Heart left ventricle (tissue), 16 donors: ENCODE results near the gene PGS1. TPM values are rescaled to one million over a fixed set of nuclear protein-coding genes. Genes with fewer than 3 reads are reported as not detected.

Source experiments
- ATAC-seq, 4 donors: fragments of 200-7000 bp; cut with Tn5 transposase; one replicate each; pipeline ENCODE4 v1.9.1; 2020 to 2022; ENCODE audit warnings: moderate library complexity in 4 of 4, mild to moderate bottlenecking in 3 of 4, moderate number of reproducible peaks in 1 of 4
- DNase-seq, 5 donors: peaks; one replicate each; pipeline ENCODE4 v3.0.0-alpha.2; 2020
- H3K27ac ChIP-seq, 12 donors: fragments of 200-600 bp; sonication (generic) in 4 of 12; one replicate each; pipeline versions ENCODE4 v1.5.0 to v1.8.0; 2016 to 2022; ENCODE audit warnings: mild to moderate bottlenecking in 2 of 12
- H3K27me3 ChIP-seq, 9 donors: fragments of 200-600 bp; sonication (generic) in 2 of 9; one replicate each; pipeline versions ENCODE4 v1.5.1 to v1.8.0; 2016 to 2022; ENCODE audit warnings: mild to moderate bottlenecking in 3 of 9
- H3K36me3 ChIP-seq, 9 donors: fragments of 200-600 bp; sonication (generic) in 2 of 9; one replicate each; pipeline versions ENCODE4 v1.5.0 to v1.8.0; 2018 to 2022; ENCODE audit warnings: mild to moderate bottlenecking in 2 of 9
- H3K4me1 ChIP-seq, 12 donors: fragments of 200-600 bp; sonication (generic) in 4 of 12; one replicate each; pipeline versions ENCODE4 v1.5.0 to v1.8.0; 2016 to 2022; ENCODE audit warnings: mild to moderate bottlenecking in 3 of 12
- H3K4me3 ChIP-seq, 12 donors: fragments of 200-600 bp; sonication (generic) in 4 of 12; one replicate each; pipeline versions ENCODE4 v1.5.0 to v1.8.0; 2017 to 2022; ENCODE audit warnings: mild to moderate bottlenecking in 9 of 12, moderate library complexity in 4 of 12
- H3K9me3 ChIP-seq, 12 donors: fragments of 200-600 bp; sonication (generic) in 4 of 12; one replicate each; pipeline versions ENCODE4 v1.5.0 to v1.8.0; 2016 to 2022; ENCODE audit warnings: mild to moderate bottlenecking in 1 of 12
- CTCF ChIP-seq, 12 donors: fragments of 200-600 bp; sonication (generic) in 4 of 12; IDR thresholded peaks; one replicate each; pipeline versions ENCODE4 v1.5.0 to v1.8.0; 2018 to 2022; ENCODE audit warnings: antibody characterized with exemption in 12 of 12, mild to moderate bottlenecking in 5 of 12
- POLR2A ChIP-seq, 2 donors: fragments of 450-650 bp; IDR thresholded peaks; one replicate each; pipeline ENCODE4 v1.6.1; 2017; ENCODE audit warnings: antibody characterized with exemption in 2 of 2, mild to moderate bottlenecking in 2 of 2, moderate library complexity in 2 of 2
- WGBS, 4 donors: extraction: QIAGEN DNeasy Blood & Tissue Kit in 2 of 4; methylation state at CpG; one replicate each; pipeline versions ENCODE4 v1.1.5 to v1.1.7; 2013 to 2018; 5-methylcytosine and 5-hydroxymethylcytosine counted together
- intact Hi-C, 10 donors: fragments of 100-400 bp; cut with DNase I; formaldehyde crosslinking; loops; one replicate each; pipeline versions ENCODE4 v1.11.1 to v1.14.2; 2022
- polyA plus RNA-seq, 2 donors: library from polyadenylated mRNA; stranded (reverse); fragments of 200-250 nt; gene quantifications; one replicate each; pipeline ENCODE4 v1.2.3, GENCODE V29; 2013
- total RNA-seq, 9 donors: library from RNA; depleted of rRNA in 2 of 9; stranded (reverse); fragments of >200 nt in 2 of 9; fragmentation: NEBNext Ultra II Directional in 3 of 9; extraction: Animal tissue kit (Norgen Biotek cat#: 25700) in 3 of 9; gene quantifications; one replicate each; pipeline versions ENCODE4 v1.1.0 to v1.2.4, GENCODE V29; 2016 to 2023
- donor health status: ischemic (EF 13 %, LVEDD 7.1; RV severe dilation, severe dysfunction).
- donor health status: healthy with polysubstance abuse.
- donor health status: DM: no; HTN: yes; CAD: no.
- donor health status: DM: no; HTN: no; CAD: no.
- donor health status: ischemic (EF 25% LVEDD 6.9; RV normal size, moderate dysfunction).
- donor health status: ischemic (EF 25% LVEDD 5.7; RV mildly dilated, moderate dysfunction).
- donor health status: healthy.
- donor health status: DM: yes; HTN: yes; CAD: no.
- donor health status: ischemic (EF 35%, LVEDD 5.7; RV mildly dilated, moderate dysfunction).
- donor health status: nonischemic (EF 11% LVEDD 7.7; RV severe dilation, severe dysfunction).
- donor health status: DM: yes; HTN: yes; CAD: no.
- donor health status: PGD.
- donor health status: ischemic (EF 29% LVEDD 5.4; RV normal size, mild dysfunction).
- donor health status: nonischemic (EF 23%, LVEDD 6.1; RV moderate dilation, normal function).

PGS1 gene
- total and polyA plus RNA-seq, 11 donors: 11.9 to 32.8 (median 17.3) TPM

GRCh38 chr17:78423961-78424675 lies 45.7 kb downstream of the PGS1 start:
- H3K27me3 ChIP-seq: no peaks in the 10 kb centered on the region
- no peak for ATAC-seq
- TF ChIP-seq POLR2A (IDR thresholded peaks at IDR 0.05) (no peak), CTCF (IDR thresholded peaks at IDR 0.05) (no peak)
- H3K4me1 ChIP-seq: peaks cover 0 to 34% (median 23%) of the 10 kb centered on the region in 12 donors
- H3K4me3 ChIP-seq: no peak overlapping the region
- DNase-seq: no peak
- H3K36me3 ChIP-seq: peaks cover 0 to 98% (median 57%) of the 10 kb centered on the region in 9 donors
- no peaks in the 10 kb centered on the region for H3K9me3 ChIP-seq
- H3K27ac ChIP-seq: no peak overlapping the region
- 73 to 81% (median 78%) methylated on average over 12 to 18 of the region's 18 CpGs for WGBS, 4 donors
- intact Hi-C loops: loop anchor here (2.0 to 10.0 kb wide), 9 partner anchors 42 to 312 kb away; partner anchors contain the start of gene SOCS3 (in 2 of the 10)

- H3K9me3 ChIP-seq: no peaks in the 10 kb centered on the region
- 86 to 89% (median 87%) methylated on average over 12 to 17 of the region's 17 CpGs for WGBS, 4 donors
- H3K4me1 ChIP-seq: peaks cover 0 to 24% (median 11%) of the 10 kb centered on the region in 12 donors
- TF ChIP-seq CTCF (IDR thresholded peaks at IDR 0.05): no peak
- TF ChIP-seq POLR2A (IDR thresholded peaks at IDR 0.05): no peak
- H3K4me3 ChIP-seq: no peak overlapping the region
- H3K36me3 ChIP-seq: peaks cover 0 to 93% (median 56%) of the 10 kb centered on the region in 9 donors
- H3K27ac ChIP-seq: no peak overlapping the region
- no peaks in the 10 kb centered on the region for H3K27me3 ChIP-seq
- ATAC-seq (no peak), DNase-seq (no peak)
- intact Hi-C loops: loop anchor here in 5 of 10 donors (10.0 kb wide), 1 partner anchor 311 kb away; no protein-coding TSS in a partner anchor
Observed at GRCh38 chr17:78425429-78425828, 47.0 kb downstream of the PGS1 start.

GRCh38 chr17:78426293-78426879 lies 47.9 kb downstream of the PGS1 start:
- Histone ChIP-seq H3K4me3 (no peak overlapping the region), H3K9me3 (no peaks in the 10 kb centered on the region), H3K4me1 (peaks cover 0 to 17% (median 6%) of the 10 kb centered on the region in 12 donors), H3K27ac (no peak overlapping the region), H3K27me3 (no peaks in the 10 kb centered on the region), H3K36me3 (peaks cover 0 to 85% (median 56%) of the 10 kb centered on the region in 9 donors)
- WGBS, 4 donors: 83 to 87% (median 86%) methylated on average over 20 to 22 of the region's 22 CpGs
- no peak for ATAC-seq
- intact Hi-C loops: loop anchor here in 5 of 10 donors (10.0 kb wide), 1 partner anchor 312 kb away; no protein-coding TSS in a partner anchor
- no peak for DNase-seq
- no peak for TF ChIP-seq CTCF (IDR thresholded peaks at IDR 0.05)
- TF ChIP-seq POLR2A (IDR thresholded peaks at IDR 0.05): no peak

- intact Hi-C loops: loop anchor here in 5 of 10 donors (10.0 kb wide), 1 partner anchor 312 kb away; no protein-coding TSS in a partner anchor
- Histone ChIP-seq H3K36me3 (peaks cover 0 to 77% (median 51%) of the 10 kb centered on the region in 9 donors), H3K4me3 (no peak overlapping the region), H3K9me3 (no peaks in the 10 kb centered on the region), H3K27me3 (no peaks in the 10 kb centered on the region), H3K27ac (no peak overlapping the region), H3K4me1 (peaks cover 0 to 10% (median 0%) of the 10 kb centered on the region in 12 donors)
- TF ChIP-seq CTCF (IDR thresholded peaks at IDR 0.05) (no peak), POLR2A (IDR thresholded peaks at IDR 0.05) (no peak)
- no peak for DNase-seq
- WGBS, 4 donors: 89 to 95% (median 90%) methylated on average over 11 of the region's 11 CpGs
- no peak for ATAC-seq
Observed at GRCh38 chr17:78427140-78427539, 48.7 kb downstream of the PGS1 start.
